OCI-LY3 (cell line): Measurements from ENCODE around the gene HM13.
A peak's percentile ranks its signal among the peaks of the same experiment; 100 is the strongest.
"Not testable (repeated sequence)": the region's sequence is repeated elsewhere in the genome, so short reads cannot be mapped to it uniquely, and the experiment has no call there.

Experiments used
- H2AFZ ChIP-seq: fragments of 200-600, 300-600 bp; shearing (Covaris generic); 2 replicates; pipeline ENCODE4 v1.6.0; 2014; ENCODE audit warnings: antibody characterized with exemption, low read depth, low read length
- H3K27ac ChIP-seq: fragments of 200-600, 300-600 bp; sonication (generic); 2 replicates; pipeline ENCODE4 v1.5.1; 2014; ENCODE audit warnings: mild to moderate bottlenecking, low read length, moderate library complexity, mixed read lengths
- H3K27me3 ChIP-seq: fragments of 200-600, 300-600 bp; sonication (generic); 2 replicates; pipeline ENCODE4 v1.6.1; 2014; ENCODE audit warnings: low read depth, low read length, mixed read lengths
- H3K36me3 ChIP-seq: fragments of 200-600, 300-600 bp; sonication (generic); replicated peaks from 2 replicates; pipeline ENCODE3; 2014; ENCODE audit warnings: low read depth, low read length, mixed read lengths
- H3K4me1 ChIP-seq: fragments of 300-600, 200-600 bp; sonication (generic); 2 replicates; pipeline ENCODE4 v1.6.1; 2014; ENCODE audit warnings: low read length, mixed read lengths
- H3K4me2 ChIP-seq: fragments of 200-600, 300-600 bp; sonication (generic); 2 replicates; pipeline ENCODE4 v1.6.1; 2014; ENCODE audit warnings: low read length, mixed read lengths
- H3K4me3 ChIP-seq: fragments of 300-600, 200-600 bp; sonication (generic); 2 replicates; pipeline ENCODE4 v1.5.1; 2014; ENCODE audit warnings: antibody characterized with exemption, mild to moderate bottlenecking, low read length, moderate library complexity
- H3K79me2 ChIP-seq: fragments of 300-600, 200-600 bp; shearing (Covaris generic); 2 replicates; pipeline ENCODE4 v1.6.1; 2014; ENCODE audit warnings: mild to moderate bottlenecking, low read length, mixed read lengths
- H3K9ac ChIP-seq: fragments of 300-600, 200-600 bp; shearing (Covaris generic); 2 replicates; pipeline ENCODE4 v1.6.0; 2014; ENCODE audit warnings: mild to moderate bottlenecking, low read length, moderate library complexity
- H3K9me3 ChIP-seq: fragments of 200-600, 300-600 bp; shearing (Covaris generic); 2 replicates; pipeline ENCODE4 v1.6.1; 2014; ENCODE audit warnings: low read length, mixed read lengths; ENCODE audit not compliant: insufficient read depth
- H4K20me1 ChIP-seq: fragments of 200-600, 300-600 bp; sonication (generic); 2 replicates; pipeline ENCODE4 v1.6.1; 2016; ENCODE audit warnings: low read length, mixed read lengths; ENCODE audit not compliant: insufficient read depth
- EZH2phosphoT487 ChIP-seq: fragments of 200-600 bp; shearing (Covaris generic); IDR thresholded peaks from 2 replicates; pipeline ENCODE4 v1.6.1; 2018; ENCODE audit warnings: antibody characterized with exemption, mixed run types, low read depth
- TF ChIP-seq, protein P1 (sequence below): fragments of 200-600, 300-600 bp; sonication (generic); IDR thresholded peaks from 2 replicates; pipeline ENCODE4 v1.5.1; 2014; ENCODE audit warnings: antibody characterized with exemption, low read length, low read depth

HM13 gene, protein sequence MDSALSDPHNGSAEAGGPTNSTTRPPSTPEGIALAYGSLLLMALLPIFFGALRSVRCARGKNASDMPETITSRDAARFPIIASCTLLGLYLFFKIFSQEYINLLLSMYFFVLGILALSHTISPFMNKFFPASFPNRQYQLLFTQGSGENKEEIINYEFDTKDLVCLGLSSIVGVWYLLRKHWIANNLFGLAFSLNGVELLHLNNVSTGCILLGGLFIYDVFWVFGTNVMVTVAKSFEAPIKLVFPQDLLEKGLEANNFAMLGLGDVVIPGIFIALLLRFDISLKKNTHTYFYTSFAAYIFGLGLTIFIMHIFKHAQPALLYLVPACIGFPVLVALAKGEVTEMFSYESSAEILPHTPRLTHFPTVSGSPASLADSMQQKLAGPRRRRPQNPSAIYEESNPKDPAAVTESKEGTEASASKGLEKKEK

DNA sequence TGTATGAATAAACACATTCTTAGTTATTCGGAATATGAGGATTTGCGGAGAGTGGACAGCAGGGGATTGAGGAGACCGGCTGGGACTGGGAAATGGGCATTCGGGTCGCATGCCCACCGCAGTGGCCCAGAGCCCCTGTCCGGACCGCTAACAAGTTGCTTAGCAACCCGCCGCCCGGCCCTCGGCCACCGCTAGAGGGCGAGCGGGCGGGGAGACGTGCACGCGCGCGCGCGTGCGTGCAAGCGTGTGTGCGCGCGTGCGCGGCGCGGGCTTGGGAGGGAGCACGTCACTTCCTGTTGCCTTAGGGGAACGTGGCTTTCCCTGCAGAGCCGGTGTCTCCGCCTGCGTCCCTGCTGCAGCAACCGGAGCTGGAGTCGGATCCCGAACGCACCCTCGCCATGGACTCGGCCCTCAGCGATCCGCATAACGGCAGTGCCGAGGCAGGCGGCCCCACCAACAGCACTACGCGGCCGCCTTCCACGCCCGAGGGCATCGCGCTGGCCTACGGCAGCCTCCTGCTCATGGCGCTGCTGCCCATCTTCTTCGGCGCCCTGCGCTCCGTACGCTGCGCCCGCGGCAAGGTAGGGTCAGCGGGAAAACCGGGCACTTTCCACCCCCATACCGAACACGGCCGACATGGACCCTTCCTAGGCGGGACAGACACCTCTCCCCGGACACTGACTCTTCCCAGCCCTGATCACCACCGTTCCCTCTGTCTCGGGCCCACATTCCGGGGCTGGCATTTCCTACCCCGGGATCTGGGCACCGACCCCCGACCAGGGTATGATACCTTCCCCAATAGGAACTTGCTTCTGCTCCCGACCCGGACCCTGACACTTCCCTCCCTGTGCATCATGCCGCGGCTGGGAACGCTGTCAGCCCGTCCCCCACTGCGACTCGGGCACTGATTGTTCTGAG is at the start of gene HM13:
HM13 (plus strand) TSS at position 289 of the 918 bp plus-strand sequence; CDS start at position 399, 110 bp downstream.
- Histone ChIP-seq H3K27ac (peak within 1 kb of the TSS; percentile 38), H3K36me3 (peaks cover 31% of the 10 kb centered on the region), H3K27me3 (no peaks in the 10 kb centered on the region), H3K4me2 (peak within 1 kb of the TSS; percentile 99), H2AFZ (peak within 1 kb of the TSS; percentile 82), H3K9me3 (no peaks in the 10 kb centered on the region), H3K4me3 (peak within 1 kb of the TSS; percentile 83), H3K9ac (peak within 1 kb of the TSS; percentile 90), H3K4me1 (peaks cover 14% of the 10 kb centered on the region), H4K20me1 (peaks cover 31% of the 10 kb centered on the region), H3K79me2 (peaks cover 52% of the 10 kb centered on the region)
- no peak for TF ChIP-seq EZH2phosphoT487
- TF ChIP-seq, protein P1, sequence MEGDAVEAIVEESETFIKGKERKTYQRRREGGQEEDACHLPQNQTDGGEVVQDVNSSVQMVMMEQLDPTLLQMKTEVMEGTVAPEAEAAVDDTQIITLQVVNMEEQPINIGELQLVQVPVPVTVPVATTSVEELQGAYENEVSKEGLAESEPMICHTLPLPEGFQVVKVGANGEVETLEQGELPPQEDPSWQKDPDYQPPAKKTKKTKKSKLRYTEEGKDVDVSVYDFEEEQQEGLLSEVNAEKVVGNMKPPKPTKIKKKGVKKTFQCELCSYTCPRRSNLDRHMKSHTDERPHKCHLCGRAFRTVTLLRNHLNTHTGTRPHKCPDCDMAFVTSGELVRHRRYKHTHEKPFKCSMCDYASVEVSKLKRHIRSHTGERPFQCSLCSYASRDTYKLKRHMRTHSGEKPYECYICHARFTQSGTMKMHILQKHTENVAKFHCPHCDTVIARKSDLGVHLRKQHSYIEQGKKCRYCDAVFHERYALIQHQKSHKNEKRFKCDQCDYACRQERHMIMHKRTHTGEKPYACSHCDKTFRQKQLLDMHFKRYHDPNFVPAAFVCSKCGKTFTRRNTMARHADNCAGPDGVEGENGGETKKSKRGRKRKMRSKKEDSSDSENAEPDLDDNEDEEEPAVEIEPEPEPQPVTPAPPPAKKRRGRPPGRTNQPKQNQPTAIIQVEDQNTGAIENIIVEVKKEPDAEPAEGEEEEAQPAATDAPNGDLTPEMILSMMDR = peak; percentile 85

DNA sequence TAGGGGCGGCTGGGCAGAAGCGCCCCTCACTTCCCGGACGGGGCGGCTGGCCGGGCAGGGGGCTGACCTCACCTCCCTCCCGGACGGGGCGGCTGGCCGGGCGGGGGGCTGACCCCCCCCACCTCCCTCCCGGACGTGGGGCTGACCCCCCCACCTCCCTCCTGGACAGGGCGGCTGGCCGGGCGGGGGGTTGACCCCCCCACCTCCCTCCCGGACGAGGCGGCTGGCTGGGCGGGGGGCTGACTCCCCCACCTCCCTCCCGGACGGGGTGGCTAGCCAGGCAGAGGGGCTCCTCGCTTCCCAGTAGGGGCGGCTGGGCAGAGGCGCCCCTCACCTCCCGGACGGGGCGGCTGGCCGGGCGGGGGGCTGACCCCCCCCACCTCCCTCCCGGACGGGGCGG is 43.3 kb upstream of the HM13 start:
- H2AFZ ChIP-seq, H3K4me3 ChIP-seq: not testable (repeated sequence)
- peaks cover 16% of the 10 kb centered on the region for H3K4me1 ChIP-seq

DNA sequence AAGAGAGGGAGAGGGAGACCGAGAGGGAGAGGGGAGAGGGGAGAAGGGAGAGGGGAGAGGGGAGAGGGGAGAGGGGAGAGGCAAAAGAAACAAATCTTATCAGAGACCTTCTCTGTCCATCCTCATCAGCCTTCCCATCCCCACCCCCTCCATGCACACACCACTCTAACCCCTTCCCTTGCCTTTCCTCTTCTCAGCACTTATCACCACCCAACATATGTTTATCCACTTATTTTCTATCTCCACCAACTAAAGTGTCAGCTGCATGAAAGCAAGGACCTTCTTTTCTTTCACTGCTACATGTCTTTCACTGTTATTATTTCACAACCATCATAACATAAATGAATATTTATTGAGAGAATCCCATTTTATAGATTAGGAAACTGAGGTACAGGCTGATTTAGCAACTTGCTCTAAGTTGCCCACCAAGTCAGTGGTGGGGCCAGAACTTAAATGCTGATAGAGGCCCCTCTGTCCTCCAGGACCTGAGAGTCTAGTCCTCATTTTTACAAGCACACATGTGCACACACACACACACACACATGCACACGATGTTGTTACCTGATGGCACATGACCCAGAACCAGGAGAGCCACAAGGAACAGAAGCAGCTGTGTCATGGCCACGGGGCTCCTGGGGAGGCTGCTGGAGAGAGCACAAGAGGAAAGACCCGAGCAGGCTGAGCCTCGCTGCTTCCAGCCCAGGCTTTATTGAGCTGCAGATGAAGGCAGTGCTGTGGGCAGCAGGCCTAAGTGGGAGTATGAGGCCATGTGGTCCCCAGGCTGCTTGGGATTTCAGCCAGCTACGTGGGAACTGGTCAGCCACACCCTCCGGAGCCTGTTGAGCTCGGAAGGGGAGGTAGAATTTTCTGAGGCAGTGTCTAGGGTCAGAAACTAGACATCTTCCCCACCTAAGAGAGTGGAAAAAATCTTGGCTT is 41.6 kb upstream of the HM13 start:
- Histone ChIP-seq H4K20me1 (no peaks in the 10 kb centered on the region), H3K9me3 (no peaks in the 10 kb centered on the region), H3K4me1 (peaks cover 16% of the 10 kb centered on the region), H3K4me2 (no peak overlapping the region), H3K27ac (no peak overlapping the region), H3K27me3 (no peaks in the 10 kb centered on the region), H3K9ac (no peak overlapping the region), H3K36me3 (no peaks in the 10 kb centered on the region), H3K79me2 (no peaks in the 10 kb centered on the region), H3K4me3 (no peak overlapping the region), H2AFZ (no peak overlapping the region)
- TF ChIP-seq, protein P1 = no peak
- no peak for TF ChIP-seq EZH2phosphoT487

More for the DNA sequence above, 43.3 kb upstream of the HM13 start:
- not testable (repeated sequence) for H3K27ac ChIP-seq, H4K20me1 ChIP-seq, H3K9me3 ChIP-seq, H3K79me2 ChIP-seq, H3K4me2 ChIP-seq, H3K9ac ChIP-seq, H3K36me3 ChIP-seq, H3K27me3 ChIP-seq
